HL-60 (cell line): ENCODE results near the gene DCLRE1B.
A peak's percentile ranks its signal among the peaks of the same experiment; 100 is the strongest.

Experiments
- DNase-seq, 2 experiments: peaks; one replicate each; pipeline ENCODE4 v3.0.0-alpha.2; 2010 to 2020; ENCODE audit warnings: low read depth in 1 of 2, low spot score in 1 of 2
- H3K27ac ChIP-seq: fragments of 250-450 bp; sonication (Bioruptor Pico); replicated peaks from 2 replicates; pipeline ENCODE4 v1.5.1; 2020; ENCODE audit warnings: mild to moderate bottlenecking, moderate library complexity
- H3K27me3 ChIP-seq: fragments of 250-450 bp; sonication (Bioruptor Pico); 2 replicates; pipeline ENCODE4 v1.5.1; 2021; ENCODE audit warnings: mild to moderate bottlenecking, moderate library complexity; ENCODE audit not compliant: insufficient read depth, poor library complexity, severe bottlenecking
- H3K4me3 ChIP-seq: replicated peaks from 2 replicates; pipeline ENCODE4 v1.5.1; 2011; ENCODE audit warnings: mild to moderate bottlenecking, control low read depth, low read length; ENCODE audit not compliant: insufficient read depth
- CTCF ChIP-seq: IDR thresholded peaks from one replicate; pipeline ENCODE4 v1.5.1; 2011; ENCODE audit warnings: low read length, control low read depth, inconsistent platforms; ENCODE audit not compliant: insufficient read depth
- GABPA ChIP-seq: IDR thresholded peaks from 2 replicates; pipeline ENCODE4 v1.6.1; 2012; ENCODE audit warnings: low read depth
- POLR2AphosphoS5 ChIP-seq: IDR thresholded peaks from 2 replicates; pipeline ENCODE4 v1.6.1; 2012; ENCODE audit warnings: low read depth
- REST ChIP-seq: IDR thresholded peaks from 2 replicates; pipeline ENCODE4 v1.6.1; 2012; ENCODE audit warnings: low read depth; ENCODE audit not compliant: insufficient replicate concordance
- SPI1 ChIP-seq: IDR thresholded peaks from 2 replicates; pipeline ENCODE4 v1.6.1; 2012; ENCODE audit warnings: low read depth, mild to moderate bottlenecking, borderline replicate concordance

The DCLRE1B gene

GRCh38 chr1:113938192-113938591, 33.1 kb downstream of the DCLRE1B start:
- TF ChIP-seq GABPA: no peak
- no peak for TF ChIP-seq SPI1
- no peak for TF ChIP-seq REST
- TF ChIP-seq POLR2AphosphoS5: no peak
- no peak for TF ChIP-seq CTCF
- no peaks in the 10 kb centered on the region for H3K27me3 ChIP-seq
- no peak overlapping the region for H3K4me3 ChIP-seq
- no peak for DNase-seq
- H3K27ac ChIP-seq: peak overlapping the region; percentile 81

- H3K4me3 ChIP-seq: peak overlapping the region; percentile 8; the same call in 1 of the 2 replicates
- no peaks in the 10 kb centered on the region for H3K27me3 ChIP-seq
- peak; percentile 90 to 94 for DNase-seq
- peak overlapping the region; percentile 81 for H3K27ac ChIP-seq
- no peak for TF ChIP-seq GABPA
- TF ChIP-seq SPI1: peak; percentile 83; the same call in 1 of the 2 replicates
- TF ChIP-seq REST: peak; percentile 27
- TF ChIP-seq CTCF: no peak
- peak; percentile 89 for TF ChIP-seq POLR2AphosphoS5
Observed at GRCh38 chr1:113940365-113941244, 35.5 kb downstream of the DCLRE1B start.

- DNase-seq: no peak
- TF ChIP-seq GABPA (no peak), SPI1 (no peak), CTCF (no peak), REST (no peak), POLR2AphosphoS5 (no peak)
- peak overlapping the region; percentile 81 for H3K27ac ChIP-seq
- H3K4me3 ChIP-seq: no peak overlapping the region
- no peaks in the 10 kb centered on the region for H3K27me3 ChIP-seq
Observed at GRCh38 chr1:113941245-113941559, 36.1 kb downstream of the DCLRE1B start.
